G401 (cell line): ENCODE data around the gene SOCS2. TPM values are rescaled to one million over a fixed set of nuclear protein-coding genes. Genes with fewer than 3 reads are reported as not detected.
"Not testable (repeated sequence)": the region's sequence is repeated elsewhere in the genome, so short reads cannot be mapped to it uniquely, and the experiment has no call there.

ENCODE experiments used
- DNase-seq: peaks from one replicate; pipeline ENCODE4 v3.0.0-alpha.2; 2015; ENCODE audit warnings: low spot score
- in situ Hi-C: cut with HindIII; loops from 2 replicates; pipeline ENCODE4 v1.10.0; 2016; ENCODE audit warnings: low sequenced_read_pairs, mixed read lengths
- total RNA-seq: library from RNA; depleted of rRNA; stranded (reverse); fragments of >200 nt; shearing (Covaris generic); gene quantifications from 2 replicates; pipeline ENCODE4 v1.2.3, GENCODE V29; 2014; rRNA removed

SOCS2 gene
- total RNA-seq, 1 experiment from 2014 or later: not detected

GRCh38 chr12:93621986-93622385 is 49.5 kb downstream of the SOCS2 start:
- in situ Hi-C loops: no loop called here
- DNase-seq: no peak

GRCh38 chr12:93622485-93622884 is 50.0 kb downstream of the SOCS2 start:
- DNase-seq: no peak

GRCh38 chr12:93624595-93625294 is 52.3 kb downstream of the SOCS2 start:
- in situ Hi-C loops: no loop called here
- DNase-seq: no peak

More at GRCh38 chr12:93622485-93622884, 50.0 kb downstream of the SOCS2 start:
- in situ Hi-C loops: no loop called here

- in situ Hi-C loops: not testable (repeated sequence)
Measured at GRCh38 chr12:93625295-93625645, 52.8 kb downstream of the SOCS2 start.

GRCh38 chr12:93626160-93626559 is 53.7 kb downstream of the SOCS2 start:
- in situ Hi-C loops: no loop called here
- DNase-seq: no peak

More at GRCh38 chr12:93625295-93625645, 52.8 kb downstream of the SOCS2 start:
- not testable (repeated sequence) for DNase-seq

Other genes starting within 250 kb of the SOCS2 start
- gene NUDT4, start 194.8 kb upstream of the SOCS2 start, total RNA-seq: 35.2 and 65.6 TPM in 2 replicates
- 116 and 119 TPM in 2 replicates for gene UBE2N, start 130.7 kb upstream of the SOCS2 start, total RNA-seq
- gene MRPL42, start 105.2 kb upstream of the SOCS2 start, total RNA-seq: 159 and 173 TPM in 2 replicates
- gene CRADD, start 104.7 kb downstream of the SOCS2 start, total RNA-seq: 8.8 and 8.9 TPM in 2 replicates